IPS-18a (cell line): ENCODE results near the gene ATAD3C.
"Not testable (repeated sequence)": the region's sequence is repeated elsewhere in the genome, so short reads cannot be mapped to it uniquely, and the experiment has no call there.

Source experiments
- H3K27ac ChIP-seq: one replicate; pipeline ENCODE4 v1.5.1; 2013; ENCODE audit warnings: low read length
- H3K27me3 ChIP-seq: one replicate; pipeline ENCODE4 v1.6.1; 2013; ENCODE audit warnings: mild to moderate bottlenecking, low read length; ENCODE audit not compliant: control insufficient read depth, insufficient read depth
- H3K36me3 ChIP-seq: one replicate; pipeline ENCODE4 v1.6.1; 2013; ENCODE audit warnings: low read depth, low read length; ENCODE audit not compliant: control insufficient read depth
- H3K4me1 ChIP-seq: one replicate; pipeline ENCODE4 v1.6.1; 2013; ENCODE audit warnings: low read depth, low read length; ENCODE audit not compliant: control insufficient read depth
- H3K4me3 ChIP-seq: one replicate; pipeline ENCODE4 v1.5.1; 2013; ENCODE audit warnings: low read length
- H3K9ac ChIP-seq: one replicate; pipeline ENCODE4 v1.6.1; 2013; ENCODE audit warnings: mild to moderate bottlenecking, low read length, moderate library complexity
- H3K9me3 ChIP-seq: one replicate; pipeline ENCODE4 v1.6.1; 2013; ENCODE audit warnings: low read depth, low read length; ENCODE audit not compliant: control insufficient read depth

The ATAD3C gene

GRCh38 chr1:1407636-1408318, 41.7 kb upstream of the ATAD3C start:
- H3K27ac ChIP-seq: no peak overlapping the region
- no peaks in the 10 kb centered on the region for H3K9me3 ChIP-seq
- H3K27me3 ChIP-seq: no peaks in the 10 kb centered on the region
- H3K4me3 ChIP-seq: peak overlapping the region; percentile 94
- peaks cover 29% of the 10 kb centered on the region for H3K36me3 ChIP-seq
- H3K9ac ChIP-seq: peak overlapping the region; percentile 95
- H3K4me1 ChIP-seq: peaks cover 20% of the 10 kb centered on the region

- peaks cover 20% of the 10 kb centered on the region for H3K4me1 ChIP-seq
- not testable (repeated sequence) for H3K9me3 ChIP-seq, H3K36me3 ChIP-seq, H3K27me3 ChIP-seq
- peak overlapping the region; percentile 17 for H3K4me3 ChIP-seq
- peak overlapping the region; percentile 66 for H3K9ac ChIP-seq
- H3K27ac ChIP-seq: peak overlapping the region; percentile 90
Measured at GRCh38 chr1:1410238-1410637, 39.3 kb upstream of the ATAD3C start.

GRCh38 chr1:1411626-1412025, 37.9 kb upstream of the ATAD3C start:
- Histone ChIP-seq H3K4me3 (no peak overlapping the region), H3K36me3 (peaks cover 3% of the 10 kb centered on the region), H3K9ac (no peak overlapping the region), H3K9me3 (no peaks in the 10 kb centered on the region), H3K4me1 (peaks cover 20% of the 10 kb centered on the region), H3K27ac (no peak overlapping the region), H3K27me3 (no peaks in the 10 kb centered on the region)

GRCh38 chr1:1412311-1412902, 37.1 kb upstream of the ATAD3C start:
- H3K4me3 ChIP-seq, H3K27me3 ChIP-seq, H3K36me3 ChIP-seq, H3K27ac ChIP-seq, H3K9me3 ChIP-seq, H3K9ac ChIP-seq: not testable (repeated sequence)
- H3K4me1 ChIP-seq: peaks cover 20% of the 10 kb centered on the region

- Histone ChIP-seq H3K9ac (no peak overlapping the region), H3K4me1 (peaks cover 4% of the 10 kb centered on the region), H3K36me3 (no peaks in the 10 kb centered on the region), H3K27ac (no peak overlapping the region), H3K9me3 (no peaks in the 10 kb centered on the region), H3K4me3 (no peak overlapping the region), H3K27me3 (no peaks in the 10 kb centered on the region)
Measured at GRCh38 chr1:1415751-1416150, 33.7 kb upstream of the ATAD3C start.

- H3K4me1 ChIP-seq, H3K27me3 ChIP-seq, H3K27ac ChIP-seq, H3K9ac ChIP-seq, H3K4me3 ChIP-seq, H3K36me3 ChIP-seq, H3K9me3 ChIP-seq: not testable (repeated sequence)
Measured at GRCh38 chr1:1417396-1417795, 32.1 kb upstream of the ATAD3C start.

GRCh38 chr1:1417825-1418463, 31.5 kb upstream of the ATAD3C start:
- H3K27me3 ChIP-seq, H3K4me3 ChIP-seq, H3K9me3 ChIP-seq, H3K9ac ChIP-seq, H3K36me3 ChIP-seq, H3K27ac ChIP-seq: not testable (repeated sequence)
- H3K4me1 ChIP-seq: peaks cover 13% of the 10 kb centered on the region

- peaks cover 13% of the 10 kb centered on the region for H3K4me1 ChIP-seq
- H3K4me3 ChIP-seq: no peak overlapping the region
- no peaks in the 10 kb centered on the region for H3K9me3 ChIP-seq
- no peaks in the 10 kb centered on the region for H3K36me3 ChIP-seq
- no peak overlapping the region for H3K27ac ChIP-seq
- H3K27me3 ChIP-seq: no peaks in the 10 kb centered on the region
- no peak overlapping the region for H3K9ac ChIP-seq
Measured at GRCh38 chr1:1418464-1419362, 30.8 kb upstream of the ATAD3C start.

- no peak overlapping the region for H3K4me3 ChIP-seq
Measured at GRCh38 chr1:1419363-1419812, 30.1 kb upstream of the ATAD3C start.

GRCh38 chr1:1419813-1420653, 29.5 kb upstream of the ATAD3C start:
- Histone ChIP-seq H3K36me3 (no peaks in the 10 kb centered on the region), H3K4me1 (peaks cover 13% of the 10 kb centered on the region), H3K4me3 (no peak overlapping the region), H3K27ac (no peak overlapping the region), H3K9ac (no peak overlapping the region), H3K9me3 (no peaks in the 10 kb centered on the region), H3K27me3 (no peaks in the 10 kb centered on the region)

More at GRCh38 chr1:1419363-1419812, 30.1 kb upstream of the ATAD3C start:
- H3K27ac ChIP-seq: no peak overlapping the region
- H3K9ac ChIP-seq: no peak overlapping the region
- no peaks in the 10 kb centered on the region for H3K27me3 ChIP-seq
- peaks cover 13% of the 10 kb centered on the region for H3K4me1 ChIP-seq
- no peaks in the 10 kb centered on the region for H3K36me3 ChIP-seq
- no peaks in the 10 kb centered on the region for H3K9me3 ChIP-seq
